Lower lobe of right lung (tissue), 2 donors: ENCODE results near the gene MSGN1. TPM values are rescaled to one million over a fixed set of nuclear protein-coding genes. Genes with fewer than 3 reads are reported as not detected.

Experiments used
- ATAC-seq, 2 donors: fragments of 200-7000 bp; cut with Tn5 transposase; one replicate each; pipeline ENCODE4 v1.9.1; 2020 to 2022; ENCODE audit warnings: mild to moderate bottlenecking in 2 of 2, moderate library complexity in 2 of 2
- DNase-seq: peaks from one replicate; pipeline ENCODE4 v3.0.0-alpha.2; 2020
- H3K27ac ChIP-seq: fragments of 200-600 bp; one replicate; pipeline ENCODE4 v1.8.0; 2022
- H3K27me3 ChIP-seq: fragments of 200-600 bp; one replicate; pipeline ENCODE4 v1.8.0; 2022; ENCODE audit warnings: low read depth
- H3K36me3 ChIP-seq: fragments of 200-600 bp; one replicate; pipeline ENCODE4 v1.8.0; 2022; ENCODE audit warnings: mild to moderate bottlenecking
- H3K4me1 ChIP-seq: fragments of 200-600 bp; one replicate; pipeline ENCODE4 v1.8.0; 2022
- H3K4me3 ChIP-seq: fragments of 200-600 bp; one replicate; pipeline ENCODE4 v1.8.0; 2022; ENCODE audit warnings: mild to moderate bottlenecking
- H3K9me3 ChIP-seq: fragments of 200-600 bp; one replicate; pipeline ENCODE4 v1.8.0; 2022
- intact Hi-C: fragments of 100-400 bp; cut with DNase I; formaldehyde crosslinking; loops from one replicate; pipeline ENCODE4 v1.11.0; 2022
- total RNA-seq: library from RNA; stranded (reverse); fragmentation: NEBNext Ultra II Directional; extraction: Animal tissue kit (Norgen Biotek cat#: 25700); gene quantifications from one replicate; pipeline ENCODE4 v1.2.1, GENCODE V29; 2021
- TF ChIP-seq, protein P1 (sequence below): fragments of 200-600 bp; IDR thresholded peaks from one replicate; pipeline ENCODE4 v1.8.0; 2022; ENCODE audit warnings: antibody characterized with exemption, mild to moderate bottlenecking
- donor health status: DM: no; HTN: yes; CAD: no; lungs with severe emphysema.

MSGN1 gene
- total RNA-seq, 1 donor from 2014 or later = not detected

DNA sequence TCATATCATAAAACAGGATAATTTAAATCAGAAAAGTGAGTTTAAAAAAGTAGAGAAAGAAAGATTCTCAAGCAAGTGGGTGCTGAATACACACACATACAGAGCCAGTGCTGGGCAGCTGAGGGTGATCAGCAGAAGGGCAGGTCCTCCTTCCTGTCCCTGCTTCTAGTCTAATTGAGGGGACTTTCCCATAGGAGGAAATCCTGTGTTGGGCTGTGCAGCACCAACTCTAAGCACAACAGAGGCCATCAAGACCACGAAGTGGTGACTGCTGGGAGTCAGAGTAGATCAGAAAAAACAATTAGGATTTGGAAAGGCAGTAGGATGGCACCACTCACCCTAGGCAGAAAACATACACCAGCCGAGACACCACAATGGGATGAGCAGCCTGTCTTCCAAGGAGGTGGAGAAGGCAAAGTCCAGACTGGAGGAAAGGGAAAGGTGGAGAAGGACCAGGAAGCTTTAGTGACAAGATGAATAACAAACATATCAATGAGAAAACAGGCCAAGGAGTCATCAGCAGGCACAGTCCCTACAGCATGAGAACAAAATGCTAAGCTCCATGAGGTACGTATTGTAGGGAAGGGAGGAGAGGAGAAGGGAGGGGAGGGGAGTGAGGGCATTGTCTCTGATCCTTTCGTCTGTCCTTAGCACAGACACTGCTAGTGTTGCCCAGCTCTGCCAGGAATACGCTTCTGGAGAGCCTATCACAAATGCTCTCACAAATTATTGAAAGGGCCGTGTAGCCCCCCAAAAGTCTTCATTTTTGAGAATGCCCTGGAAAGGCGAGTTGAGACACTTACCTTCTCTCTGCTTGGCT lies 16.7 kb upstream of the MSGN1 start:
- Histone ChIP-seq H3K4me3 (no peak overlapping the region), H3K36me3 (no peaks in the 10 kb centered on the region), H3K9me3 (no peaks in the 10 kb centered on the region), H3K4me1 (peaks cover 4% of the 10 kb centered on the region), H3K27me3 (no peaks in the 10 kb centered on the region), H3K27ac (no peak overlapping the region)
- intact Hi-C loops = no loop called here
- ATAC-seq = no peak
- DNase-seq = no peak
- TF ChIP-seq, protein P1, sequence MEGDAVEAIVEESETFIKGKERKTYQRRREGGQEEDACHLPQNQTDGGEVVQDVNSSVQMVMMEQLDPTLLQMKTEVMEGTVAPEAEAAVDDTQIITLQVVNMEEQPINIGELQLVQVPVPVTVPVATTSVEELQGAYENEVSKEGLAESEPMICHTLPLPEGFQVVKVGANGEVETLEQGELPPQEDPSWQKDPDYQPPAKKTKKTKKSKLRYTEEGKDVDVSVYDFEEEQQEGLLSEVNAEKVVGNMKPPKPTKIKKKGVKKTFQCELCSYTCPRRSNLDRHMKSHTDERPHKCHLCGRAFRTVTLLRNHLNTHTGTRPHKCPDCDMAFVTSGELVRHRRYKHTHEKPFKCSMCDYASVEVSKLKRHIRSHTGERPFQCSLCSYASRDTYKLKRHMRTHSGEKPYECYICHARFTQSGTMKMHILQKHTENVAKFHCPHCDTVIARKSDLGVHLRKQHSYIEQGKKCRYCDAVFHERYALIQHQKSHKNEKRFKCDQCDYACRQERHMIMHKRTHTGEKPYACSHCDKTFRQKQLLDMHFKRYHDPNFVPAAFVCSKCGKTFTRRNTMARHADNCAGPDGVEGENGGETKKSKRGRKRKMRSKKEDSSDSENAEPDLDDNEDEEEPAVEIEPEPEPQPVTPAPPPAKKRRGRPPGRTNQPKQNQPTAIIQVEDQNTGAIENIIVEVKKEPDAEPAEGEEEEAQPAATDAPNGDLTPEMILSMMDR = no peak

DNA sequence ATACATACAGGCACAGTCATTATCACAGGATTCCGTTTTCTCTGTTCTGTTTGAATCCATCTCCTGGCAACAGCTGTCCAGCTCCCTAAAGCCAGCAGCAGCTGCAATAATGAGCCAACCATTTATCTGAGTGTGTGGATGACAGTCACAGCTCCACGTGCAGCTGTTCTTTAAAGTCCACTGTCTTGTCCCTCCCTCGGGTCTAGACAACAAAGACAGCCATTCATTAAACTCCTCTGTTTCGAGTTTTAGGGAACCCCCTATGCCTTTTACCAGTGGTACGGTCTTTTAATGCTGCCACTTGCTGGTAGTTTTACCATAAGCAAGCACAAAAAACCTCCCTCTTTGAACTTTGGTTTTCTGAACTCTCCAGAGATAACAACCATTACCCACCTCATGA lies 16.0 kb upstream of the MSGN1 start:
- H3K4me1 ChIP-seq = peaks cover 4% of the 10 kb centered on the region
- no peak overlapping the region for H3K27ac ChIP-seq
- no peaks in the 10 kb centered on the region for H3K27me3 ChIP-seq
- TF ChIP-seq, protein P1 = no peak
- H3K9me3 ChIP-seq = no peaks in the 10 kb centered on the region
- no peak for DNase-seq
- no peak overlapping the region for H3K4me3 ChIP-seq
- no peaks in the 10 kb centered on the region for H3K36me3 ChIP-seq
- intact Hi-C loops = no loop called here
- no peak for ATAC-seq

DNA sequence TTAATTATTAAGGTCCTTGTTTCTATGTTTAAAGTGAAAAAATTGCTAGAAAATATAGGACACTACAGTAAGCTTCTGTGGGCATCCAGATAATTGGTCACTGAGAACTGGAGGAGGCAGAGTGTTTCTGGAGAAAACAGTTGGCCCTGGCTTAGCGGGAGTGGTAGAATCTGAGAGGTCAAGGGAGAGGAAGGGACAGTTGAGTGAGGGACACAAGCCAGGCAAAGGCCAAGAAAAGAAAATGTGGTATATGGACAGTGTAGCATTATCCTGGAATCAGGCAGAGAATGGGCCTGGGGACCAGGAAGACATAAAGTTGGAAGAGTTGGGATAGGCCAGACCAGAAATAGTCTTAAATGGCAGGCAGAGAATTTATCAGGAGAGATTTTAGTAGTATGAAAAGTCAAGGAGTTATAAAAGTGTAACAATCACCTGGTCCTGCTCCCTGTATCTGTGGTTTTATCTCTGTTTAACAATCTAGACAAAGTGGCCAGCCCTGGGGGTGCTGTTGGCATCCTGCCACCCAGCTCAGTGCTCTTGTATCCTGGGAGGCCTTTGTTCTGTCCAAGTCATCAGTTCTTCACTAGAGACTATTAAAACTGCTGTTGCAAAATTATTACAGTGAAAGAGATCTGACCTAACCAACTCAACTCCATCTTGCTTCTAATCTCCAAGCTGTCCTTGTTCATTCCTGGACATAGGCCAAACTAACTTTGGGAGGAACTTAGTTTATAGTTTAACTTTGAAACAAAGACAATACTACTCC lies 15.4 kb upstream of the MSGN1 start:
- Histone ChIP-seq H3K4me3 (no peak overlapping the region), H3K4me1 (peaks cover 4% of the 10 kb centered on the region), H3K27me3 (no peaks in the 10 kb centered on the region), H3K36me3 (no peaks in the 10 kb centered on the region), H3K9me3 (no peaks in the 10 kb centered on the region), H3K27ac (no peak overlapping the region)
- TF ChIP-seq, protein P1 = no peak
- intact Hi-C loops = no loop called here
- no peak for DNase-seq
- no peak for ATAC-seq

DNA sequence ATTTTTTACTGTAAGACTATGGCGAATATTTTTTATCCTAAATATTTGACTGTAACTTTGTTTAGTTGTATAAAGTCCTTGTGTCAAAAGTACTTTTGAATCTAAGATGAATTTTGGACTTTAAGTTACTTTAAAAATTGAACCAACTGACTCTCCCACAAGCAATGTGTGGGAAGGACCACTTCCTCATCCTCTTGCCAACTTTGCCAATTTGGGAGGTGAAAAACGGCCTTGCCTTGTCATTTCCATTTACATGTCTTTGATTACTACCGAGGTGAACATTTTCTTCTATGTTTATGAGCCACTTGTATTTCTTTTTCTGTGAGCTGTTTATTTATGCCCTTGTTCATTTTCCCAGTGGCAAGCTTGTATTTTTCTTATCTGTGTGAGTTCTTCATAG lies 12.8 kb upstream of the MSGN1 start:
- Histone ChIP-seq H3K27ac (no peak overlapping the region), H3K9me3 (no peaks in the 10 kb centered on the region), H3K4me1 (peaks cover 4% of the 10 kb centered on the region), H3K4me3 (no peak overlapping the region), H3K27me3 (no peaks in the 10 kb centered on the region), H3K36me3 (no peaks in the 10 kb centered on the region)
- intact Hi-C loops = no loop called here
- ATAC-seq (no peak), DNase-seq (no peak)
- TF ChIP-seq, protein P1 = no peak

DNA sequence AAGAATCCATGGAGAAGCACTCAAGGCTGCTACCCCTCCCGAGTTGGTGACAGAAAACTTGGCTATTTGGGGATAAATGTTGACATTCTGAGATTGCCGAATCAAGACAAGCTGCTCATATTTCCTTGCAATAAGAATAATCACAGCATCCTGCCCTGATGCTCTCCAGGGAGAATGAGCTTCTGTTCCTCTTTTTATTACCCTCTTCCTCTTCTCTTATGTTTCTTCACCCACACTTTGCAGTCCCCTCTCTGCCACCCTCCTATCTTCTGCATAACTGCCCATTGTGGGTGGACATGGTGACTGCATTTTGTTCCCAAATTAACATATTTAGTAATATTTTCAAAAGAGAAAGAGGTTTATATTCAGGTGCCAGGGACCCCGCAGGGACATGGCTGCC lies 11.9 kb upstream of the MSGN1 start:
- DNase-seq (no peak), ATAC-seq (peak; percentile 81 to 86)
- Histone ChIP-seq H3K9me3 (no peaks in the 10 kb centered on the region), H3K4me1 (peaks cover 4% of the 10 kb centered on the region), H3K27me3 (no peaks in the 10 kb centered on the region), H3K27ac (no peak overlapping the region), H3K4me3 (no peak overlapping the region), H3K36me3 (no peaks in the 10 kb centered on the region)
- TF ChIP-seq, protein P1 = no peak
- intact Hi-C loops = no loop called here
